Measurements from ENCODE around the gene ZBTB40. TPM values are rescaled to one million over a fixed set of nuclear protein-coding genes. Genes with fewer than 3 reads are reported as not detected.

The ZBTB40 gene
- 11.1 and 15.3 TPM in 2 replicates for total RNA-seq (2014; rRNA removed; shearing (Covaris generic); ENCODE audit: low replicate concordance)

GRCh38 chr1:22451702-22452480, at the start of gene ZBTB40:
TSS of gene ZBTB40 (plus strand) at chr1:22451851. CDS start at chr1:22489949, 38,098 bp downstream.
- no peaks in the 10 kb centered on the region for H3K9me3 ChIP-seq (ENCODE audit: low read length)
- H3K9ac ChIP-seq (ENCODE audit: low read length) = peak within 1 kb of the TSS; percentile 78
- DNase-seq = peak; percentile 98
- no peaks in the 10 kb centered on the region for H3K36me3 ChIP-seq (ENCODE audit: insufficient read depth, low read length)
- no peaks in the 10 kb centered on the region for H3K9me2 ChIP-seq (replicated peaks; ENCODE audit: insufficient read depth, low read length)
- peak within 1 kb of the TSS; percentile 79 for H3K4me3 ChIP-seq (ENCODE audit: low read length)
- H3K4me1 ChIP-seq (ENCODE audit: low read length) = peaks cover 13% of the 10 kb centered on the region
- H3K79me2 ChIP-seq (ENCODE audit: low read length) = peaks cover 32% of the 10 kb centered on the region
- no peaks in the 10 kb centered on the region for H3K27me3 ChIP-seq (ENCODE audit: low read length)
- peak within 1 kb of the TSS; percentile 93 for H3K4me2 ChIP-seq (ENCODE audit: low read depth, low read length, poor library complexity, severe bottlenecking)
- peak within 1 kb of the TSS; percentile 18; the same call in 1 of the 2 replicates for H3K27ac ChIP-seq (ENCODE audit: low read length)
- no peaks in the 10 kb centered on the region for H4K20me1 ChIP-seq (ENCODE audit: insufficient read depth, low read depth, low read length)
- H2AFZ ChIP-seq (ENCODE audit: low read length) = peak within 1 kb of the TSS; percentile 65; the same call in 1 of the 2 replicates

- no peak for DNase-seq
- no peak overlapping the region for H3K27ac ChIP-seq (ENCODE audit: low read length)
- H3K9ac ChIP-seq (ENCODE audit: low read length) = no peak overlapping the region
- no peaks in the 10 kb centered on the region for H3K4me1 ChIP-seq (ENCODE audit: low read length)
- no peak overlapping the region for H3K4me2 ChIP-seq (ENCODE audit: low read depth, low read length, poor library complexity, severe bottlenecking)
- H3K27me3 ChIP-seq (ENCODE audit: low read length) = no peaks in the 10 kb centered on the region
- H3K9me3 ChIP-seq (ENCODE audit: low read length) = no peaks in the 10 kb centered on the region
- H3K9me2 ChIP-seq (replicated peaks; ENCODE audit: insufficient read depth, low read length) = no peaks in the 10 kb centered on the region
- no peak overlapping the region for H2AFZ ChIP-seq (ENCODE audit: low read length)
- no peak overlapping the region for H3K4me3 ChIP-seq (ENCODE audit: low read length)
- no peaks in the 10 kb centered on the region for H3K79me2 ChIP-seq (ENCODE audit: low read length)
- H4K20me1 ChIP-seq (ENCODE audit: insufficient read depth, low read depth, low read length) = no peaks in the 10 kb centered on the region
- H3K36me3 ChIP-seq (ENCODE audit: insufficient read depth, low read length) = no peaks in the 10 kb centered on the region
Measured at GRCh38 chr1:22402356-22403053, 49.1 kb upstream of the ZBTB40 start.

- Histone ChIP-seq H3K9me2 (replicated peaks; ENCODE audit: insufficient read depth, low read length) (no peaks in the 10 kb centered on the region), H3K36me3 (ENCODE audit: insufficient read depth, low read length) (no peaks in the 10 kb centered on the region), H3K4me2 (ENCODE audit: low read depth, low read length, poor library complexity, severe bottlenecking) (no peak overlapping the region), H3K9me3 (ENCODE audit: low read length) (no peaks in the 10 kb centered on the region), H3K4me3 (ENCODE audit: low read length) (no peak overlapping the region), H3K27ac (ENCODE audit: low read length) (no peak overlapping the region), H2AFZ (ENCODE audit: low read length) (no peak overlapping the region), H3K79me2 (ENCODE audit: low read length) (no peaks in the 10 kb centered on the region), H3K4me1 (ENCODE audit: low read length) (no peaks in the 10 kb centered on the region), H4K20me1 (ENCODE audit: insufficient read depth, low read depth, low read length) (no peaks in the 10 kb centered on the region), H3K9ac (ENCODE audit: low read length) (no peak overlapping the region), H3K27me3 (ENCODE audit: low read length) (no peaks in the 10 kb centered on the region)
- DNase-seq = no peak
Measured at GRCh38 chr1:22404486-22404885, 47.2 kb upstream of the ZBTB40 start.

- Histone ChIP-seq H3K4me3 (ENCODE audit: low read length) (no peak overlapping the region), H3K36me3 (ENCODE audit: insufficient read depth, low read length) (no peaks in the 10 kb centered on the region), H3K9me3 (ENCODE audit: low read length) (no peaks in the 10 kb centered on the region), H3K9me2 (replicated peaks; ENCODE audit: insufficient read depth, low read length) (no peaks in the 10 kb centered on the region), H3K27ac (ENCODE audit: low read length) (no peak overlapping the region), H2AFZ (ENCODE audit: low read length) (no peak overlapping the region), H4K20me1 (ENCODE audit: insufficient read depth, low read depth, low read length) (no peaks in the 10 kb centered on the region), H3K79me2 (ENCODE audit: low read length) (no peaks in the 10 kb centered on the region), H3K4me1 (ENCODE audit: low read length) (no peaks in the 10 kb centered on the region), H3K9ac (ENCODE audit: low read length) (no peak overlapping the region), H3K4me2 (ENCODE audit: low read depth, low read length, poor library complexity, severe bottlenecking) (no peak overlapping the region), H3K27me3 (ENCODE audit: low read length) (no peaks in the 10 kb centered on the region)
- DNase-seq = no peak
Measured at GRCh38 chr1:22406722-22407495, 44.7 kb upstream of the ZBTB40 start.

GRCh38 chr1:22408230-22408629, 43.4 kb upstream of the ZBTB40 start:
- H3K27ac ChIP-seq (ENCODE audit: low read length) = no peak overlapping the region
- H3K4me1 ChIP-seq (ENCODE audit: low read length) = no peaks in the 10 kb centered on the region
- no peaks in the 10 kb centered on the region for H4K20me1 ChIP-seq (ENCODE audit: insufficient read depth, low read depth, low read length)
- H3K9ac ChIP-seq (ENCODE audit: low read length) = no peak overlapping the region
- H3K36me3 ChIP-seq (ENCODE audit: insufficient read depth, low read length) = no peaks in the 10 kb centered on the region
- H3K27me3 ChIP-seq (ENCODE audit: low read length) = no peaks in the 10 kb centered on the region
- no peak overlapping the region for H3K4me3 ChIP-seq (ENCODE audit: low read length)
- no peak overlapping the region for H3K4me2 ChIP-seq (ENCODE audit: low read depth, low read length, poor library complexity, severe bottlenecking)
- no peaks in the 10 kb centered on the region for H3K9me2 ChIP-seq (replicated peaks; ENCODE audit: insufficient read depth, low read length)
- H3K79me2 ChIP-seq (ENCODE audit: low read length) = no peaks in the 10 kb centered on the region
- H3K9me3 ChIP-seq (ENCODE audit: low read length) = no peaks in the 10 kb centered on the region
- no peak for DNase-seq
- H2AFZ ChIP-seq (ENCODE audit: low read length) = no peak overlapping the region

GRCh38 chr1:22410401-22410800, 41.2 kb upstream of the ZBTB40 start:
- no peak overlapping the region for H3K27ac ChIP-seq (ENCODE audit: low read length)
- no peak for DNase-seq
- no peaks in the 10 kb centered on the region for H3K9me2 ChIP-seq (replicated peaks; ENCODE audit: insufficient read depth, low read length)
- H3K27me3 ChIP-seq (ENCODE audit: low read length) = no peaks in the 10 kb centered on the region
- H3K9me3 ChIP-seq (ENCODE audit: low read length) = no peaks in the 10 kb centered on the region
- no peaks in the 10 kb centered on the region for H3K79me2 ChIP-seq (ENCODE audit: low read length)
- no peaks in the 10 kb centered on the region for H3K36me3 ChIP-seq (ENCODE audit: insufficient read depth, low read length)
- no peak overlapping the region for H3K4me2 ChIP-seq (ENCODE audit: low read depth, low read length, poor library complexity, severe bottlenecking)
- H2AFZ ChIP-seq (ENCODE audit: low read length) = no peak overlapping the region
- no peaks in the 10 kb centered on the region for H4K20me1 ChIP-seq (ENCODE audit: insufficient read depth, low read depth, low read length)
- no peaks in the 10 kb centered on the region for H3K4me1 ChIP-seq (ENCODE audit: low read length)
- no peak overlapping the region for H3K9ac ChIP-seq (ENCODE audit: low read length)
- H3K4me3 ChIP-seq (ENCODE audit: low read length) = no peak overlapping the region

GRCh38 chr1:22410928-22411495, 40.6 kb upstream of the ZBTB40 start:
- Histone ChIP-seq H3K27me3 (ENCODE audit: low read length) (no peaks in the 10 kb centered on the region), H3K79me2 (ENCODE audit: low read length) (no peaks in the 10 kb centered on the region)

More at GRCh38 chr1:22410928-22411495, 40.6 kb upstream of the ZBTB40 start:
- Histone ChIP-seq H3K4me3 (ENCODE audit: low read length) (no peak overlapping the region), H3K36me3 (ENCODE audit: insufficient read depth, low read length) (no peaks in the 10 kb centered on the region), H3K4me1 (ENCODE audit: low read length) (no peaks in the 10 kb centered on the region), H3K9me2 (replicated peaks; ENCODE audit: insufficient read depth, low read length) (no peaks in the 10 kb centered on the region), H3K27ac (ENCODE audit: low read length) (no peak overlapping the region), H3K4me2 (ENCODE audit: low read depth, low read length, poor library complexity, severe bottlenecking) (no peak overlapping the region), H4K20me1 (ENCODE audit: insufficient read depth, low read depth, low read length) (no peaks in the 10 kb centered on the region), H2AFZ (ENCODE audit: low read length) (no peak overlapping the region), H3K9me3 (ENCODE audit: low read length) (no peaks in the 10 kb centered on the region), H3K9ac (ENCODE audit: low read length) (no peak overlapping the region)
- DNase-seq = no peak
